Kidney capillary endothelial cell (primary cell): Measurements from ENCODE around the gene PRUNE1.
A peak's percentile ranks its signal among the peaks of the same experiment; 100 is the strongest.

Source experiments
- DNase-seq: peaks from one replicate; pipeline ENCODE4 v3.0.0-alpha.2; 2018; ENCODE audit warnings: low spot score

The PRUNE1 gene

DNA sequence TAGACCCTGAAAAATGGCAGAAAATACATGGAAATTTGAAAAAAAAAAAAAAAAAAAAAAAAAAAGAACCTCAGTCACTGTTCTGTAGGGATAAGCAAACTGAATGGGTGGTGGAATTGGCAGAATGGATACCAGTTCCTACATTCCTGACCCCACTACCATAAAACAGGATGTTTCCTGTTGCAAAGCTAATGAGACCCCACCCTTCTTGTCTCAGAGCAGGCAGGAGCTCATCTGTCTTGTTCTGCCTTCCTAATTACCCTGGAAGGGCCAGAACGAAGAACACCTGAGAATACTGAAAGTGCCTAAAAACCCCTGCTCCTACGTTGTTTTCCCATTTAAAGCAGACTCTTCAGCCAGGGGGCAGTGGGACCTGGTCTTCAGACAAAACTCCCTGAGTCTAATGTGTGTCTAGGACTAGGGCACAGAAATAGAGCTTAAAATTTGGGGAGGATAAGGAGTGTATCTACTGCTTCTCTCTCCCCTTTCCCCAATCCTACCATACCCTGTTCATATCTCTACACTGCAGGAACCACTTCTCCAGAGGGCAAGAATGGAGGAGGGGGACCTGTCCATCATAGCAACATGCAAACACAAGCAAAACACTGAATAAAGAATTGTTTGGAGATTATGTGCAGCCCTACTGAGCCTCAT, 43.2 kb downstream of the PRUNE1 start:
- no peak for DNase-seq

GRCh38 chr1:151054971-151055547, 46.8 kb downstream of the PRUNE1 start:
- no peak for DNase-seq

DNA sequence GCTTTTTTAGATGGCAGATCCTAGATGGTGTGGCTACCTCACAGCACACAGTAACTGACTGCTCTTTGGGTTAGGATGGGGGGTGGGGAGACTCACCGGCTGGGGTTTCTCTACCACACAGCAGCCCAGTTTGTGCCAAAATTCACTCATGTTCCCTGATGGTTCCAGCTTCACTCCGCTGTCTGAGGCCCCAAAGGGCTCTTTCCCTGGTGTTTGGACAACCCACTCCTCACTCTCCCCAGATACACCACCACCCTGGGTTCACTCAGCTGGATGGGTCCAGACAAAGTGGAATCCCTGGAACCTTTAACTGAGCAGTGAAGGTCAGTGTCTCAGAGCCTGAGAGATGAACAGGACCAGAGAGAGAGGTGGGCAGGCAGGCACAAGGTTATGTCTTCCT, 47.3 kb downstream of the PRUNE1 start:
- DNase-seq, result no peak

- DNase-seq, result no peak
These were observed 47.9 kb downstream of the PRUNE1 start for GRCh38 chr1:151056149-151056548.

DNA sequence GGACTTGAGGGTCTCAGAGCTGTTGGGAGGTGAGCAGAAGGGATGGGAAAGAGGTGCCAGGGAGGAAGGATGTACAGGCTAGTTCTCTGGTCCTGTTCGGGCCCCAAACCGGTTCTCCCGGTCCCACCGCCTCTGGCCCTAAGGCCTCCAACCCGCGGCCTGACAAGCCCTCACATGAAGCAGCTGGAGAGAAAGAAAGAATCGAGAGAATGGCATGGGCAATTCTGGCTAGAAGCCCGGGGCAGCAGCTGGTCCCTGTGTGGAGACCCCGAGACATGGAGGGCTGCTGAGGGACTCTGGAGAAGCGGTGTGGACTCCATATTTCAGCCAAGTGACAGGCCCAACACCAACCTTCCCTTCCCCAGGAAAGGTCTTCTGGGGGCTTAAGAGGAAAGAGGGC, 50.4 kb downstream of the PRUNE1 start:
- DNase-seq, result no peak

DNA sequence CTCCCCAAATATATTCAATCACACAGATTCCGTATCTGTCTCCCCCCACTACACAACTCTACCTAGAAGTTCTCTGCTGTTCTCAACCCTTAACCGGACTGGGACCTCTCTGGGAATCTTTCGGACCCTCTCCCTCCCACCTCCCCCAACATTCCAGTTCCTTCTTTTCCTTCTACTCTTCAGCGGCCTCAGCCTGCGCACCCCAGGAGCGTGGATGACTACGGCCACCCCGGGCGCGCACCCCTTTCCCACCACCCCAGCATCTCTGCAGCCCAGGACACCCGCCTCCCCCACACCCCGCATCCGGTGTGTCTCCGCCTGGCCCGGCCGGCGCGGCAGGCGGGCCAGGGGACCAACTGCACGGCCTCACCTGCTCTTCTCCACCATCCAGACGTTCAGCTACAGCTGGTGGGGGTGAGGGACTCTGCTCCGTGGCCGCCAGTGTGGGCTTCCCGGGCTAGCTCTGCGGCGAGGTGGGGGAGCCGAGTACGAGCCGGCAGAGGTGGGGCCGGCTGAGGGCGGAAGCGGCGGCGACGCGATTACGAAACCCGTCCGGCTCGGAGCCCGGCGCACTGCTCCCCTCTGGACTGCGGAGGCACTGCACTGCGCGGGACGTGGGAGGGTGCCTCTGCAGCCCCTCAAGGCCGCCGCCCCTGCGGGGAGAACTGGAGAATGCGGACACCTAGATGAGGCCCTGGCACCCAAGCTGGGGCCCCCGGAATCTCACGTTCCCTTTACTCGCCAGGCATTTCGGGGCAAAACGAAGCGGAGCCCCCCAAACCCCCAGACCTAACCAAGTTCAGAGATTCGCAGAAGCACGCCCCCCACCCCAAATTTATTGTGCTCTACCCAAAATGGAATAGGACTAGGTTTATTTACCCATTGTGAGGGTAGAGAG, 51.1 kb downstream of the PRUNE1 start, which contains the start of gene CDC42SE1:
Gene CDC42SE1, minus strand, starts transcription at position 514 of the 898 bp plus-strand sequence. CDS start 3,892 bp downstream, outside the sequence.
- peak; percentile 79 for DNase-seq

GRCh38 chr1:151060007-151060656, 51.9 kb downstream of the PRUNE1 start, which contains the start of gene MLLT11:
TSS of gene MLLT11 (plus strand) at chr1:151060397. CDS start at chr1:151067225, 6,828 bp downstream.
- peak; percentile 56 for DNase-seq

DNA sequence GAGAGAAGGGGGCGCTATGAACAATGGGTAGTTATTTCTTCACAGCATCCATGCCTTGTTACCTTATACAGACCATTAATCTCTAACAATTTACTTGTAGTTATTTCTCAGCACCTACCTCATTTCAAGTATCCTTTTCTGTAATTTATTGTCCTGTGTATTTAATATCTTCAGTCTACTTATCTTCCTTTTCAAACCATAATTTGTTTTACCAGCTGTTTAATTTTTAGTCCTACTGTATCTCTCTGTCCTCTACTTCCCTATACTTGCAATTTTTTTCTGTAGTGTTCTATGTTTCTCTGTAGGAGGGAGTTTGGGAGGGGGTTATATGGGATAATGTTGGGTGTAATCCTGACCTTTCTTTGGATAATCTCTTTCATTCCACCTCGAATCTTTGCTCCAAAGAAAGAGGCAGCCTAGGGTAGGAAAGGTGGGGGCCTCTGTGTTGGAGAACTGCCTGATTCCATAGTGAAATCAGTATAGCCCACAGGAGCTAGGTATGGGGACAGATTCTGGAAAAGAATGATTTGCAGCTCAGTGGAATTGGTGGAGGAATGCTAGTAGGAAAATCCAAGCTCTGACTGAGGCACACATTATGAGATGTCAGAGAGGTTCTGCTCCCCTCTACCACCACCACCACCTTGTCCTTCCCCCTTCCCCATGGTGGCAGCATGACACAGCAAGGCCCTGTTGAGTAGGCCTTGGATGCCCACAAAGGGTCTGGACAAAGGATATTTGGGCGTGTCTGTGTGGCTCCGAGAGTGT, 52.6 kb downstream of the PRUNE1 start:
- peak; percentile 30 for DNase-seq

DNA sequence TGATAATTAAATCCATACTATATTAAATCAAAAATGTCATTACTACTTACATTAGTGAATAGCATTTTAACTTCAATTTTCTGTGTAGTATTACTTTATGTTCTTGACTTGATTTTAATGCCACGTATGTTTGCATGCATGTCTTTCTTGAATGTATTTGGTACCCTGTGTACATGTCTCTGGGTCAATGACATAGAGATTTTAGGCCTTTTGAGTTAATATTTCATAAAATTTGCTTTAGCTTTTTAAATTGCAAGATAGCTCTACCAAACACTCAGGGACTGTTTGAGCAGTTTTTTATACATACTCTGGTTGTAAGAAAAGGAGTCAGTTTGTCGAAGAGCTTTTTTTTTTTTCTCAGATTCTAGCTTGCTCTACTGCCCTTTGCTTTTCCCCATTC, 53.5 kb downstream of the PRUNE1 start:
- DNase-seq, result no peak

GRCh38 chr1:151062741-151063371, 54.6 kb downstream of the PRUNE1 start:
- no peak for DNase-seq

GRCh38 chr1:151065089-151065645, 56.9 kb downstream of the PRUNE1 start:
- DNase-seq, result no peak

DNA sequence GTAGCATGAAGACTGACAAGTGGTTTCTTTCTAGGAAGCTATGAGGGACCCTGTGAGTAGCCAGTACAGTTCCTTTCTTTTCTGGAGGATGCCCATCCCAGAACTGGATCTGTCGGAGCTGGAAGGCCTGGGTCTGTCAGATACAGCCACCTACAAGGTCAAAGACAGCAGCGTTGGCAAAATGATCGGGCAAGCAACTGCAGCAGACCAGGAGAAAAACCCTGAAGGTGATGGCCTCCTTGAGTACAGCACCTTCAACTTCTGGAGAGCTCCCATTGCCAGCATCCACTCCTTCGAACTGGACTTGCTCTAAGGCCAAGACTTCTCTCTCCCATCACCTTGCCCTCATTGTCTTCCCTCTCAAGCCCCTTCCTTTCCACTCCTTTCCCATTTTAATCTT, 58.9 kb downstream of the PRUNE1 start:
- DNase-seq, result no peak

GRCh38 chr1:151069103-151069486, 60.8 kb downstream of the PRUNE1 start:
- no peak for DNase-seq

DNA sequence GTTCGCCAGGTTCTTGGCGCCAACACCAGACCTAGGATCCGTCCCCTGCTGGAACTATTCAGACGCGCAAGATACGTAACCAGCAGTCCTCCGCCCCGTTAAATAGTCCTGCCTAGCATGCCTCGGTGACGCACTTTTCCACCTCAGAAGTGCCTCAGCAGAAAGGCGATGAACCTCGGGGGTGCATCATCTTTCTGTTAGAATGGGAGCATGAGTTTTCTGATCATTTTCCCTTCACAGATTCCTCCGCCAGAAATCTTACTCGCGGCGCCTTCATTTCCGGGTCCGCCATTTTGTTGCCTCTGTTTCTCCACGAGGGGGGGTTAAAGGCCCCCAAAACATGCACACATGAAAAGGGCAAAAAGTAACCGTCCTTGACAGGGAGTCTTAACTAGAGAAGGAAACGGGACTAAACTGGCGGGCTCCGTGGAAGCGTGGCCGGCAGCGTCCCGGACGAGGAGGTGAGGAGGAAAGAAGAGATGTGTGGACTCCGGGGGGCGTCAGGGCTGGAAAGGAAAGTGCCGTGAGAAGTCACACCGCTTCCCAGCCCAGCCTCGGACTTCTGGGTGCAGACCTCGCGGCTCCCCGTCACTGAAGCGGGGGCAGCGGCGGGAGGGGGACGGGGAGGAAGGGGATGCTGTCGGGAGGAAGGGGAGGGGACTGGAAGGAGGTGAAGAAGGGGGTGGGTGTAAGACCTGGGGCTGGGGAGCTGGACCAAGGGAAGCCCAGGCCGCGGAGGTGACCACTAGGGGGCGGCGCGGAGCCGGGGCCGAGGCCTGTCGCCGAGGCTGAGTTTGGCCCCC, 62.4 kb downstream of the PRUNE1 start, which contains the start of gene GABPB2:
Gene GABPB2, plus strand, starts transcription at position 288 of the 803 bp plus-strand sequence. CDS start 17,429 bp downstream, outside the sequence.
- DNase-seq, result peak; percentile 88

DNA sequence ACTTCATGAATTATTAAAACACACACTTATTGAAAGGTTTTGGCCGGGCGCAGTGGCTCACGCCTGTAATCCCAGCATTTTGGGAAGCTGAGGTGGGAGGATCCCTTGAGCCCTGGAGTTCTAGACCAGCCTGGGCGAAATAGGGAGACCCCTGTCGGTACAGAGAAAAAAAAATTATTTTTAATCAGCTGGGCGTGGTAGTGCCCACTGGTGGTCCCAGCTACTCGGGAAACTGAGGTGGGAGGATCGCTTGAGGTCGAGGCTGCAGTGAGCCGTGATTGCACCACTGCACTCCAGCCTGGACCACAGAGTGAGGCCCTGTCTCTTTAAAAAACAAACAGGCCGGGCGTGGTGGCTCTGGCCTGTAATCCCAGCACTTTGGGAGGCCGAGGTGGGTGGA, 64.0 kb downstream of the PRUNE1 start:
- no peak for DNase-seq
